Activated B cell treated with CpG ODN at 0.5 μM for 24 hours (primary cell): ENCODE measurements around the gene MCOLN3. TPM values are rescaled to one million over a fixed set of nuclear protein-coding genes. Genes with fewer than 3 reads are reported as not detected.

Experiments
- ATAC-seq: fragments of 200-7000 bp; cut with Tn5 transposase; one replicate; pipeline ENCODE4 v1.10.0; 2021; ENCODE audit warnings: low read depth, mild to moderate bottlenecking, moderate library complexity
- CTCF ChIA-PET: fragments of 350-600 bp; sonication (Branson Sonifier 250); formaldehyde crosslinking; loops from one replicate; lab custom pipeline; 2021; ENCODE audit warnings: antibody characterized with exemption; lab: Charles Lee
- POLR2A ChIA-PET: fragments of 350-600 bp; sonication (Branson Sonifier 250); formaldehyde crosslinking; loops from one replicate; lab custom pipeline; 2021; ENCODE audit warnings: antibody characterized with exemption; lab: Charles Lee
- DNase-seq: peaks from one replicate; pipeline ENCODE4 v3.0.0; 2022
- H3K27ac Mint-ChIP-seq: one replicate; pipeline ENCODE4 v1.8.0; 2020; ENCODE audit warnings: mixed read lengths
- H3K27me3 Mint-ChIP-seq: one replicate; pipeline ENCODE4 v1.8.0; 2021; ENCODE audit warnings: mixed read lengths
- H3K36me3 Mint-ChIP-seq: one replicate; pipeline ENCODE4 v1.8.0; 2021; ENCODE audit warnings: low read depth, mixed read lengths
- H3K4me1 Mint-ChIP-seq: one replicate; pipeline ENCODE4 v1.8.0; 2021; ENCODE audit warnings: mixed read lengths
- H3K4me3 Mint-ChIP-seq: one replicate; pipeline ENCODE4 v1.8.0; 2020; ENCODE audit warnings: mild to moderate bottlenecking, mixed read lengths
- H3K9me3 Mint-ChIP-seq: one replicate; pipeline ENCODE4 v1.8.0; 2020; ENCODE audit warnings: mixed read lengths
- intact Hi-C: fragments of 100-400 bp; cut with micrococcal nuclease; formaldehyde crosslinking; loops from one replicate; pipeline ENCODE4 v1.15.1; 2024
- total RNA-seq: library from RNA; stranded (reverse); gene quantifications from 2 replicates; pipeline ENCODE4 v1.2.3, GENCODE V29; 2022
- TF ChIP-seq, protein P1 (sequence below): fragments of 200-600 bp; IDR thresholded peaks from one replicate; pipeline ENCODE4 v1.8.0; 2022; ENCODE audit warnings: antibody characterized with exemption, mild to moderate bottlenecking

MCOLN3 gene
- total RNA-seq, 1 donor from 2014 or later: 0.16 TPM

DNA sequence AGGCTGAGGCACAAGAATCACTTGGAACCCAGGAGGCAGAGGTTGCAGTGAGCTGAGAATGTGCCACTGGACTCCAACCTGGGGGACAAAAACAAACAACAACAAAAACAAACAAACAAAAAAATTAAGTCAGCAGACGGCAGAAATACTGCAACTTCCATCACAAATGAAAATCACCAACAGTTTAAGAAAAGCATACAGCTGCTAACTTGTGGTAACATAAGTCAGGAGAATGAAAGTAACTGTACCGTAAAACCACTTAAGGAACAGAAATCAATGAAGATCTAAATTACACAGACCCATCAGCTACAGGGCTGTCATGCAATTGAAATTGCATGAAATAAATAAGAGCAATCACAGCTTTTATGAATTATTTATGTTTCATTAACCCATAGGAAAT, 76.3 kb downstream of the MCOLN3 start:
- ATAC-seq: peak; percentile 56
- Mint-ChIP-seq H3K4me3 (peak overlapping the region; percentile 67), H3K27me3 (no peaks in the 10 kb centered on the region), H3K4me1 (peaks cover 61% of the 10 kb centered on the region), H3K36me3 (peaks cover 32% of the 10 kb centered on the region), H3K27ac (peak overlapping the region; percentile 70), H3K9me3 (no peaks in the 10 kb centered on the region)
- no peak for DNase-seq
- CTCF ChIA-PET: interaction anchor here (1.2 to 2.1 kb wide), 5 partner anchors 27 to 287 kb away, joined by 3 to 16 read pairs (median 5); partner anchors contain the start of gene C1orf52
- POLR2A ChIA-PET: interaction anchor here (1.3 to 1.4 kb wide), 2 partner anchors 23 to 287 kb away, joined by 4 to 8 read pairs; partner anchors contain the start of gene C1orf52
- TF ChIP-seq, protein P1, sequence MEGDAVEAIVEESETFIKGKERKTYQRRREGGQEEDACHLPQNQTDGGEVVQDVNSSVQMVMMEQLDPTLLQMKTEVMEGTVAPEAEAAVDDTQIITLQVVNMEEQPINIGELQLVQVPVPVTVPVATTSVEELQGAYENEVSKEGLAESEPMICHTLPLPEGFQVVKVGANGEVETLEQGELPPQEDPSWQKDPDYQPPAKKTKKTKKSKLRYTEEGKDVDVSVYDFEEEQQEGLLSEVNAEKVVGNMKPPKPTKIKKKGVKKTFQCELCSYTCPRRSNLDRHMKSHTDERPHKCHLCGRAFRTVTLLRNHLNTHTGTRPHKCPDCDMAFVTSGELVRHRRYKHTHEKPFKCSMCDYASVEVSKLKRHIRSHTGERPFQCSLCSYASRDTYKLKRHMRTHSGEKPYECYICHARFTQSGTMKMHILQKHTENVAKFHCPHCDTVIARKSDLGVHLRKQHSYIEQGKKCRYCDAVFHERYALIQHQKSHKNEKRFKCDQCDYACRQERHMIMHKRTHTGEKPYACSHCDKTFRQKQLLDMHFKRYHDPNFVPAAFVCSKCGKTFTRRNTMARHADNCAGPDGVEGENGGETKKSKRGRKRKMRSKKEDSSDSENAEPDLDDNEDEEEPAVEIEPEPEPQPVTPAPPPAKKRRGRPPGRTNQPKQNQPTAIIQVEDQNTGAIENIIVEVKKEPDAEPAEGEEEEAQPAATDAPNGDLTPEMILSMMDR: no peak
- intact Hi-C loops: loop anchor here (1.0 kb wide), 4 partner anchors 19 to 55 kb away; partner anchors contain the start of gene MCOLN2

DNA sequence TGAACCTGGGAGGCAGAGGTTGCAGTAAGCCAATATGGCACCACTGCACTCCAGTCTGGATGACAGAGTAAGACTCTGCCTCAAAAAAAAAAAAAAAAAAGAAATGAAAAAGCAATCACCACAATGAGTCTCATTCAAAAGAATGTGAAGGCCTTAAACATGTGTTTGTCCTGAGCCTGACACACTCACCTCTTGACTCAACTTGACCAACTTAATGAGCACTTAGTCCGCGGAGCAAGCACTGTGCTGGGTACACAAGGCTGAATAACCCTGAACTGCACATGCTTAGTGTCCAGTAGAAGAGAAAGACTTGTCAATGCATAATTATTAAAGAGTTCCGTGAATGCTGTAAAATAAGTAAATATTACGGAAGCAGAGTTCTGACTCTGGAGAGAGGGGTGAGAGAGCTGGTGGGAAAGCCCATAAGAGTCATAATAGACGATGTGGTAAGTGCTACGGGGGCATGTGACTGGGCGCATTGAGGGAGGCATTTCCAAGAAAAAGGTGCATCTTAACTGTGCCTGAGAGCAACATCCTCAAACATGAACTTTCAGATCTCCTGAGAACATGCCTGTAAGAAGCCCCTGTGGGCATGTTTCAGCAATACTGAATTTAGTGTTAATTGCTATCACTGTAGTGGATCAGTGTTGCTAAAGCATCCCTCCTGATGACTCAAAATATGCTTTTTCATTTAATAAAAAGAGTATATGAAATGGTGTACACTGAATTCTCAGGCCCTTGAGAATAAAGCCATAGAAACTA, 78.6 kb downstream of the MCOLN3 start:
- ATAC-seq (peak; percentile 67), DNase-seq (no peak)
- TF ChIP-seq, protein P1: no peak
- H3K27ac Mint-ChIP-seq: no peak overlapping the region
- peaks cover 38% of the 10 kb centered on the region for H3K36me3 Mint-ChIP-seq
- no peaks in the 10 kb centered on the region for H3K27me3 Mint-ChIP-seq
- no peaks in the 10 kb centered on the region for H3K9me3 Mint-ChIP-seq
- intact Hi-C loops: no loop called here
- H3K4me1 Mint-ChIP-seq: peaks cover 46% of the 10 kb centered on the region
- ChIA-PET POLR2A (no interaction called here), CTCF (interaction anchor here (1.3 kb wide), 1 partner anchor 25 kb away, joined by 3 read pairs; no protein-coding TSS in a partner anchor)
- no peak overlapping the region for H3K4me3 Mint-ChIP-seq

DNA sequence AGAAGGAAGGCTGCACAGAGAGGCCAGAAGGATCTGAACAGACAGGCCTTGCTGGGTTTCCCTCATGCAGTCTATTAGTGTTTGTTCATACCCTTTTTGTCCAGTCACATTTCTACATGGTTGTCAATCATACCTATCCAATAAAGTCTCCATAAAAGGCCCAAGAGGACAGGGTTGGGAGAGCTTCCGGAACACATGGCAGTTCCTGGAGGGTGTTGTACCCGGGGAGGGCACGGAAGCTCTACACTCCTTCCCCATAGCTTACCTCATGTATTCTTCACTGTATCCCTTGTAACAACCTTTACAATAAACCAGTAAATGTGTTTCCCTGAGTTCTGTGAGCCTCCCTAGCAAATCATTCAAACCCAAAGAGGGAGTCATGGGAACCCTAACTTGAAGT, 79.4 kb downstream of the MCOLN3 start:
- intact Hi-C loops: no loop called here
- ChIA-PET CTCF (interaction anchor here (1.3 kb wide), 1 partner anchor 24 kb away, joined by 3 read pairs; no protein-coding TSS in a partner anchor), POLR2A (no interaction called here)
- H3K4me3 Mint-ChIP-seq: no peak overlapping the region
- DNase-seq (no peak), ATAC-seq (no peak)
- no peaks in the 10 kb centered on the region for H3K27me3 Mint-ChIP-seq
- TF ChIP-seq, protein P1: no peak
- peaks cover 38% of the 10 kb centered on the region for H3K4me1 Mint-ChIP-seq
- no peak overlapping the region for H3K27ac Mint-ChIP-seq
- H3K36me3 Mint-ChIP-seq: peaks cover 39% of the 10 kb centered on the region
- H3K9me3 Mint-ChIP-seq: no peaks in the 10 kb centered on the region

DNA sequence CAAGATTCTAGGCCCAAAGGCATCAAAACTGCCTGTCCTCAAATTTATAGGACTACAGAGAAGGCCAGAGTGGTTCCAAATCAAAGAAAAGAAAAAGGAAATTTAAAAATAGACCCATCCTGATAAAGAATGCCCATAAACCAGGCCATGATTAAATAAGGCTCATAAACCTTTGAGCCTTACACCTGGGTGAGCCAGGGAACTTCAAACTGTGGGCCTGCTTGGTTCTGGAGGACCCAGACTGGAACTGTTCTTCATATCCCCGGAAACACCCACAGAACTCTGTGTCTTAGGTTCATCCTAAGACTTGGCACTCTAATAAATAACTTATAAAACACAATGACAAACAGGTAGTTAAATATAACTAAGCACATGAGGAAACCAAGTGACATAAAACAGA, 80.2 kb downstream of the MCOLN3 start:
- CTCF ChIA-PET: no interaction called here
- TF ChIP-seq, protein P1: no peak
- intact Hi-C loops: no loop called here
- Mint-ChIP-seq H3K36me3 (peaks cover 47% of the 10 kb centered on the region), H3K27ac (no peak overlapping the region), H3K27me3 (no peaks in the 10 kb centered on the region), H3K4me1 (peaks cover 31% of the 10 kb centered on the region), H3K9me3 (no peaks in the 10 kb centered on the region), H3K4me3 (no peak overlapping the region)
- DNase-seq (no peak), ATAC-seq (no peak)
- POLR2A ChIA-PET: interaction anchor here (0.7 kb wide), 1 partner anchor 740 kb away, joined by 4 read pairs; no protein-coding TSS in a partner anchor

Other genes starting within 250 kb of the MCOLN3 start
- 0.59 and 0.62 TPM in 2 replicates for gene LPAR3, start 155.3 kb downstream of the MCOLN3 start, total RNA-seq
- 60.1 and 80.2 TPM in 2 replicates for gene MCOLN2, start 51.4 kb downstream of the MCOLN3 start, total RNA-seq
- 0.38 and 0.64 TPM in 2 replicates for gene SYDE2, start 152.5 kb upstream of the MCOLN3 start, total RNA-seq
- gene C1orf52, start 211.2 kb upstream of the MCOLN3 start, total RNA-seq: 31.4 and 32.0 TPM in 2 replicates
- gene BCL10, start 228.1 kb upstream of the MCOLN3 start, total RNA-seq: 52.5 and 53.3 TPM in 2 replicates